Mesothelial cell of epicardium (in vitro differentiated cells): Measurements from ENCODE around the gene ACSF2. TPM values are rescaled to one million over a fixed set of nuclear protein-coding genes. Genes with fewer than 3 reads are reported as not detected.

ENCODE experiments used
- DNase-seq, 2 experiments: peaks; one replicate each; pipeline ENCODE4 v3.0.0; 2021; ENCODE audit warnings: low spot score in 2 of 2; ENCODE audit not compliant: unreplicated experiment in 2 of 2
- H3K27ac Mint-ChIP-seq: 2 replicates; pipeline ENCODE4 v1.8.0; 2021; ENCODE audit warnings: mixed read lengths
- H3K27me3 Mint-ChIP-seq: 2 replicates; pipeline ENCODE4 v1.8.0; 2021; ENCODE audit warnings: low read depth, mixed read lengths
- H3K36me3 Mint-ChIP-seq: 2 replicates; pipeline ENCODE4 v1.8.0; 2021; ENCODE audit warnings: mixed read lengths
- H3K4me1 Mint-ChIP-seq: 2 replicates; pipeline ENCODE4 v1.8.0; 2021; ENCODE audit warnings: mixed read lengths
- H3K4me3 Mint-ChIP-seq: 2 replicates; pipeline ENCODE4 v1.8.0; 2021; ENCODE audit warnings: mild to moderate bottlenecking, moderate library complexity, mixed read lengths
- H3K9me3 Mint-ChIP-seq: 2 replicates; pipeline ENCODE4 v1.8.0; 2021; ENCODE audit warnings: mixed read lengths
- total RNA-seq: library from RNA; stranded (reverse); gene quantifications from 3 replicates; pipeline ENCODE4 v1.2.1, GENCODE V29; 2021
- TF ChIP-seq, protein P1 (sequence below): fragments of 200-600 bp; sonication (generic); IDR thresholded peaks from one replicate; pipeline ENCODE4 v1.5.0; 2021; ENCODE audit warnings: antibody characterized with exemption; ENCODE audit not compliant: unreplicated experiment

Gene ACSF2
- total RNA-seq, 1 donor from 2014 or later = 113 TPM

DNA sequence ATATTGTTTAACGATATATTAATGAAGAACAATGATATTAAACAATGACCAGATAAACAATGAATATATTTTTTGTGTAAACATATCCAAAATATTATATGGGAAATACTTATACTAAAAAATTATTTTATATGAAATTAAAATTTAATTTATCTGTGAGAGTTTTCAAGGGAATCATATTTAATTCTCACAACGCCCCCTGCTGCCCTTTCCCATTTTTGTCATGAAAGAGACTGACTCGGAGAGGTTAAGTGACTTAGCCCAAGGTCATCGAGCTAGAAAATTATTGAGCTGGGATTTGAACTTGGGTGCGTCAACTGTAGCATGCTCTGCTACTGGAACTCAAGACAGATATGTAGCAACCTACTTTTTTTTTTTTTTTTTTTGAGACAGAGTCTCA is 75.0 kb downstream of the ACSF2 start:
- Mint-ChIP-seq H3K36me3 (no peaks in the 10 kb centered on the region), H3K27me3 (peaks cover 10% of the 10 kb centered on the region), H3K4me3 (no peak overlapping the region), H3K9me3 (no peaks in the 10 kb centered on the region), H3K4me1 (peaks cover 8% of the 10 kb centered on the region), H3K27ac (no peak overlapping the region)
- no peak for DNase-seq
- TF ChIP-seq, protein P1, sequence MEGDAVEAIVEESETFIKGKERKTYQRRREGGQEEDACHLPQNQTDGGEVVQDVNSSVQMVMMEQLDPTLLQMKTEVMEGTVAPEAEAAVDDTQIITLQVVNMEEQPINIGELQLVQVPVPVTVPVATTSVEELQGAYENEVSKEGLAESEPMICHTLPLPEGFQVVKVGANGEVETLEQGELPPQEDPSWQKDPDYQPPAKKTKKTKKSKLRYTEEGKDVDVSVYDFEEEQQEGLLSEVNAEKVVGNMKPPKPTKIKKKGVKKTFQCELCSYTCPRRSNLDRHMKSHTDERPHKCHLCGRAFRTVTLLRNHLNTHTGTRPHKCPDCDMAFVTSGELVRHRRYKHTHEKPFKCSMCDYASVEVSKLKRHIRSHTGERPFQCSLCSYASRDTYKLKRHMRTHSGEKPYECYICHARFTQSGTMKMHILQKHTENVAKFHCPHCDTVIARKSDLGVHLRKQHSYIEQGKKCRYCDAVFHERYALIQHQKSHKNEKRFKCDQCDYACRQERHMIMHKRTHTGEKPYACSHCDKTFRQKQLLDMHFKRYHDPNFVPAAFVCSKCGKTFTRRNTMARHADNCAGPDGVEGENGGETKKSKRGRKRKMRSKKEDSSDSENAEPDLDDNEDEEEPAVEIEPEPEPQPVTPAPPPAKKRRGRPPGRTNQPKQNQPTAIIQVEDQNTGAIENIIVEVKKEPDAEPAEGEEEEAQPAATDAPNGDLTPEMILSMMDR = peak; percentile 22

DNA sequence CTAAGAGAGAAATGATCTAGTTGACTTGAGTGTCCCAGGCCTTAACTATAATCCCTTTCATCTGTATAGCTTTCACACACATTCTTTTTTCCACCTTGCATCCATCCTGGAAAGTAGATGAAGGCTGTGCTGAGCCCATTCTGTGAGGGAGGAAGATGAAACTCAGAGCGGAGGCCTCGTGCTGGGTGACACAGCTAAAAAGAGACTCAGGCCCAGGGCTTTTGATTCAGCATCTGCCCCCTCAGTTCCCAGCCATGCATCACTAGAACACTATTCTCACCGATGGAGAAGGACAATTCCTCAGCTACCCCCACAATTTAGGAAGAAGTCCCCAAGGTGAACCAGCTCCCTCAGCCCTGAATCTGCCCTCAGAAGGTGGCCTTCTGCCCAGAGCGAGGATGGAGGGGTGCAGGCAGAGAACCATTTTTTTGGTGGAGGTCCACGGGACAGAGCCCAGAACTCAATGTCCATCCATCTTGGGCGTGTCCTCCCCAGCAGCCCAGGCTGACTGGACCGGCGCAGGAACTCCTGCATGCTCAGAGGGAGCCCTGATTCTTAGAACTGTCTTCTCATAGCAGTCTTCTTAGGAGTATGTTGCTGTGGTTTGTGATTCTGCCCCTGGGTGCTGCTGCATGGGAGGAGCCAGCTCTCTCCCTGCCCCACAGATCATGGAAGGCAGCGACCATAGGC is 76.4 kb downstream of the ACSF2 start:
- H3K9me3 Mint-ChIP-seq = no peaks in the 10 kb centered on the region
- H3K27me3 Mint-ChIP-seq = peaks cover 13% of the 10 kb centered on the region
- DNase-seq = no peak
- H3K27ac Mint-ChIP-seq = no peak overlapping the region
- no peaks in the 10 kb centered on the region for H3K36me3 Mint-ChIP-seq
- H3K4me3 Mint-ChIP-seq = no peak overlapping the region
- H3K4me1 Mint-ChIP-seq = peaks cover 8% of the 10 kb centered on the region
- TF ChIP-seq, protein P1 = no peak

DNA sequence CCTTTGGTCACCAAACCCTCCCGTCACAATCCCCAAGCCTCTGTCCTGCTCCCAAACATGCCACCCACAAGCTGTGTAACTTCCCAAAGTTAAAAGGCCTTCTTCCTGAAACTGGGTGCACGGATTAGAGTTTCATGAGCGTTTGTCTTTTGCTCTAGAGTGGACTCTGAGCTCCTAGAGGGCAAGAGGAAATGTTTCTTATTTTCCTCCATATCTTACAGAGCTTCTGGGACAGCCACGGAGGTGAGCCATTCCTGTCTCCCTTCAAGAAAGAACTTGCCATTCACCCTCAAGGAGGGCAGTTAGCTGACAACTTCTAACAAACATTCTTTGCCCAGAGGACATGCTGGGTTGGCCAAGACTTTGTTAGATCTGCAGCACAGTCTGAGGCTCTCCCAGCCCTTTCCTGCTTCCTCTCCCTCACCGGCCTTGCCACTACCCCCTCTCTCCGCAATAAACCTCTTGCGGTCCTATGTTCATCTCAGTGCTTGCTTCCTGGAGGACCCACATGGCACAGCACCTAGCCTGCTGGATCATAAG is 79.6 kb downstream of the ACSF2 start:
- DNase-seq = no peak
- TF ChIP-seq, protein P1 = no peak
- Mint-ChIP-seq H3K4me3 (no peak overlapping the region), H3K4me1 (peaks cover 24% of the 10 kb centered on the region), H3K27me3 (peaks cover 13% of the 10 kb centered on the region), H3K9me3 (no peaks in the 10 kb centered on the region), H3K36me3 (no peaks in the 10 kb centered on the region), H3K27ac (no peak overlapping the region)

DNA sequence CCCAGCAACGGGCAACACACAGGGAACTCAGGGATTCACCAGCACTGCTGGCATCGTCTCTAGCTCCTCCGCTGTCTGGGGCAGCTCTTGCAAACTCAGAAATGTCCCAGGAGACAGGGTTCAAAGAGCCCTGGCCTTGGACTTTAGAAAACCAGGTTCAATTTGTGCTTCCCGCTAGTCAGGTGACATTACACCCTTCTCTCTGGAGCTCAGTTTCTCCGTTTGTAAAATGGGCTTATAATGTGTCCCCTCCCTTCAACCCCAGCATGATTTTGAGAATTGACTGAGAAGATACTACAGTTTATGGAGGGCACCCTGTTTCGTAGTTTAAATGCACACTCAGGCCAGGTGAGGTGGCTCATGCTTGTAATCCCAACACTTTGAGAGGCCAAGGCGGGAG is 80.3 kb downstream of the ACSF2 start:
- H3K27ac Mint-ChIP-seq = no peak overlapping the region
- H3K9me3 Mint-ChIP-seq = no peaks in the 10 kb centered on the region
- H3K36me3 Mint-ChIP-seq = no peaks in the 10 kb centered on the region
- H3K4me1 Mint-ChIP-seq = peaks cover 31% of the 10 kb centered on the region
- peaks cover 13% of the 10 kb centered on the region for H3K27me3 Mint-ChIP-seq
- DNase-seq = no peak
- no peak overlapping the region for H3K4me3 Mint-ChIP-seq
- TF ChIP-seq, protein P1 = no peak

DNA sequence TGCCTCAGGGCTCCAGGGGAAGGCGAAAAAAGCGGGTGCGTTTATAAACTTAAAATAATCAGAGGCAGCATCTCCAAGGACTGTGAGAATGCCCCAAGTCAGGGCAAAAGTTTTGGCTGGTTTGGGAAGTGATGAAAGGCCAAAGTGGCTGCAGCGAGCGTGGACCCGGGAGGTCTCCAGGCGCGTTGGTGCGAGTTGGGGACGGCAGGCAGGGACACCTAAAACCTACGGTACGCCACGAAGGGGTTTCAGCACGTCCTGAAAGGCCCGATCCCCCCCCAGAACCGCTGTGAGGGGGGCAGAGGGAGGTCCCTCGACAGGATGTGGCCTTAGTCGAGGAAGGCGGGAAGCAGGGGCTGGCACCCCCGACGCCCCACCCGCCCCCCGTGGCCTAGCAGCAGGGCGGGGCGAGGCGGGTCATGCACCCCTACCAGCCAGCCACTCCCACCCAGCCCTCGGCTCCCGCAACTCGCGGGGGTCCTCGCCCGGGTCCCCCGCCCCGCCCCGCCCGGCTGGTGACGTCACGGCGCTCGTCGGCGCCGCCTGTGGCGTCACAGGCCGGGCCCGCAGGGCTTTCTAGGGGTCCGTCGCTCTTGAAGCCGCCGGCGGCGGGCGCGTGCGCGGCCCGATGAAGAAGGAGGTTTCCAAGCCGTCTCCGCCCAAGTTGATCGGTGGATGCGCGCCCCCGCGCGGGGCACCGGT is 82.0 kb downstream of the ACSF2 start, which contains the start of gene MYCBPAP:
TSS of gene MYCBPAP (plus strand) at position 569 of the 702 bp plus-strand sequence. CDS start 236 bp downstream, outside the sequence.
- TF ChIP-seq, protein P1 = no peak
- DNase-seq = peak; percentile 72 to 79
- H3K27me3 Mint-ChIP-seq = peaks cover 13% of the 10 kb centered on the region
- peak within 1 kb of the TSS; percentile 90 for H3K27ac Mint-ChIP-seq
- H3K36me3 Mint-ChIP-seq = no peaks in the 10 kb centered on the region
- peaks cover 32% of the 10 kb centered on the region for H3K4me1 Mint-ChIP-seq
- peak within 1 kb of the TSS; percentile 75 for H3K4me3 Mint-ChIP-seq
- H3K9me3 Mint-ChIP-seq = no peaks in the 10 kb centered on the region
